ENCODE data around the gene CYP26A1.

GRCh38 chr10:93027508-93027907, 46.2 kb upstream of the CYP26A1 start:
- no peak for TF ChIP-seq CTCF (IDR thresholded peaks at IDR 0.05 in 2 of 3, conservative IDR thresholded peaks at IDR 0.05 in 1 of 3; ENCODE audit: borderline replicate concordance in 1 of 3, insufficient read depth in 1 of 3, low read depth in 2 of 3, low read length in 2 of 3)
- TF ChIP-seq CEBPB (IDR thresholded peaks at IDR 0.05; ENCODE audit: low read depth) = no peak
- no peak for TF ChIP-seq ELF1 (IDR thresholded peaks at IDR 0.05; ENCODE audit: borderline replicate concordance, low read depth)
- no peak for TF ChIP-seq SP1 (IDR thresholded peaks at IDR 0.05; ENCODE audit: low read depth)
- no peak for TF ChIP-seq JUND (IDR thresholded peaks at IDR 0.05)
- no peak for TF ChIP-seq POLR2A (IDR thresholded peaks at IDR 0.05; ENCODE audit: borderline replicate concordance, extremely low read depth, insufficient read depth, insufficient read length)
- no peak for TF ChIP-seq YY1 (IDR thresholded peaks at IDR 0.05; ENCODE audit: extremely low read depth, insufficient replicate concordance, low read depth, low read length)
- TF ChIP-seq MAX (IDR thresholded peaks at IDR 0.05) = no peak
- TF ChIP-seq EZH2phosphoT487 (IDR thresholded peaks at IDR 0.05; ENCODE audit: borderline replicate concordance) = no peak
- TF ChIP-seq ZBTB33 (IDR thresholded peaks at IDR 0.05; ENCODE audit: extremely low read depth, insufficient replicate concordance, low read length) = no peak
